ENCODE results near the gene PCK2. TPM values are rescaled to one million over a fixed set of nuclear protein-coding genes. Genes with fewer than 3 reads are reported as not detected.
"Not testable (repeated sequence)": the region's sequence is repeated elsewhere in the genome, so short reads cannot be mapped to it uniquely, and the experiment has no call there.

The PCK2 gene
- total RNA-seq, 2 donors from 2014 or later = 1.8 to 10.7 TPM

DNA sequence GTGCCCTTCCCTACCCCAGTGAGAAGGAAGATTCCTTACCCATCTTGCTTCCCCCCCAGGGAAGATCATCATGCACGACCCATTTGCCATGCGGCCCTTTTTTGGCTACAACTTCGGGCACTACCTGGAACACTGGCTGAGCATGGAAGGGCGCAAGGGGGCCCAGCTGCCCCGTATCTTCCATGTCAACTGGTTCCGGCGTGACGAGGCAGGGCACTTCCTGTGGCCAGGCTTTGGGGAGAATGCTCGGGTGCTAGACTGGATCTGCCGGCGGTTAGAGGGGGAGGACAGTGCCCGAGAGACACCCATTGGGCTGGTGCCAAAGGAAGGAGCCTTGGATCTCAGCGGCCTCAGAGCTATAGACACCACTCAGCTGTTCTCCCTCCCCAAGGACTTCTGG, 9.3 kb downstream of the PCK2 start:
- Histone ChIP-seq H3K36me3 (no peaks in the 10 kb centered on the region), H3K9me3 (no peaks in the 10 kb centered on the region), H3K27ac (no peak overlapping the region), H3K4me3 (no peak overlapping the region), H3K27me3 (no peaks in the 10 kb centered on the region), H3K4me1 (no peaks in the 10 kb centered on the region)
- no peak for DNase-seq (ENCODE audit: low spot score)
- TF ChIP-seq, protein P1, sequence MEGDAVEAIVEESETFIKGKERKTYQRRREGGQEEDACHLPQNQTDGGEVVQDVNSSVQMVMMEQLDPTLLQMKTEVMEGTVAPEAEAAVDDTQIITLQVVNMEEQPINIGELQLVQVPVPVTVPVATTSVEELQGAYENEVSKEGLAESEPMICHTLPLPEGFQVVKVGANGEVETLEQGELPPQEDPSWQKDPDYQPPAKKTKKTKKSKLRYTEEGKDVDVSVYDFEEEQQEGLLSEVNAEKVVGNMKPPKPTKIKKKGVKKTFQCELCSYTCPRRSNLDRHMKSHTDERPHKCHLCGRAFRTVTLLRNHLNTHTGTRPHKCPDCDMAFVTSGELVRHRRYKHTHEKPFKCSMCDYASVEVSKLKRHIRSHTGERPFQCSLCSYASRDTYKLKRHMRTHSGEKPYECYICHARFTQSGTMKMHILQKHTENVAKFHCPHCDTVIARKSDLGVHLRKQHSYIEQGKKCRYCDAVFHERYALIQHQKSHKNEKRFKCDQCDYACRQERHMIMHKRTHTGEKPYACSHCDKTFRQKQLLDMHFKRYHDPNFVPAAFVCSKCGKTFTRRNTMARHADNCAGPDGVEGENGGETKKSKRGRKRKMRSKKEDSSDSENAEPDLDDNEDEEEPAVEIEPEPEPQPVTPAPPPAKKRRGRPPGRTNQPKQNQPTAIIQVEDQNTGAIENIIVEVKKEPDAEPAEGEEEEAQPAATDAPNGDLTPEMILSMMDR (IDR thresholded peaks at IDR 0.05) = no peak

DNA sequence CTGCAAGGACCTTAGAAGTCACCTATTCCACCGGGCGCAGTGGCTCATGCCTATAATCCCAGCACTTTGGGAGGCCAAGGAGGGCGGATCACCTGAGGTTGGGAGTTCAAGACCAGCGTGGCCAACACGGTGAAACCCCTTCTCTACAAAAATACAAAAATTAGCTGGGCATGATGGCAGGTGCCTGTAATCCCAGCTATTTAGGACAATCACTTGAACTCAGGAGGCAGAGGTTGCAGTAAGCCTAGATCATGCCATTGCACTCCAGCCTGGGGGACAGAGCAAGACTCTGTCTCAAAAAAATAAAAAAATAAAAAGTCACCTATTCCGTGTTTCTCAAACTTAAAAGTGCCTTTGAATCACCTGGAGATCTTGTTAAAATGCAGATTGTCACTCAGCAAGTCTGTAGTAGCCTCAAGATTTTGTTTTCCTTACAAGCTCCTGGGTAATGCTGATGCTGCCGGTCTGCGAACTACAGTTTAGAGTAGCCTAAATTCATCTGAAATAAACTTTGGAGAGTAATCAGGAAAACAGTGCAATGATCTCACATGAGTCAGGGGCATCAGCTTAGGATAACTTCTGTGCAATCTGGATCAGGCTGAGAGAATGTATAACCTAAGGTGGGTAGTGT, 11.6 kb downstream of the PCK2 start:
- not testable (repeated sequence) for H3K36me3 ChIP-seq; H3K4me3 ChIP-seq; H3K4me1 ChIP-seq; H3K27me3 ChIP-seq; H3K9me3 ChIP-seq; DNase-seq (ENCODE audit: low spot score); H3K27ac ChIP-seq

DNA sequence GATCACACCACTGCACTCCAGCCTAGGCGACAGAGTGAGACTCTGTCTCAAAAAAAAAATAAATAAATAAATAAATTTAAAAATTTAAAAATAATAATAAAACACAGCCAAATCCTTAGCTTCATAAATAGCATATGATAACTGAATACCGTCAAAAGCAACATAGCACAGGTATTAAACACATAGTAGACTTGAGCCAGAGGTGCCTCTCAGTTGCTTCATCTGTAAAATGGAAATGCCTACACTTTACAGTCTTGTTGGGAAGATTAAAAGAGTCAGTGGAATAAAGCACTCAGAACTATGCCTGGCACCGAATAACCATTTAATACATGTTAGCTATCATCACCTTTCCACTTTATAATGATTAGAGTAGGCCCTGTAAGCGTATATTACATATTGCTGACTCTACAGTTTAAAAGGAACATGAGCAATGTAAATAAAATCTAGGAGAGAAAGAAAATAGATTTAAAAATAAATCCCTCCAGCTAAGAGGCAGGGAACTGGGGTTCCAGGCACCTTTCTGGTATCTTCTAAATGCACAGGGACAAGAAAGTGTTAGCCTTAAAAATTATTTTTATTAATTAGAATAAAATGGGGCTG, 12.7 kb downstream of the PCK2 start:
- Histone ChIP-seq H3K36me3 (no peaks in the 10 kb centered on the region), H3K27ac (no peak overlapping the region), H3K4me3 (no peak overlapping the region), H3K9me3 (no peaks in the 10 kb centered on the region), H3K27me3 (no peaks in the 10 kb centered on the region), H3K4me1 (peaks cover 0 to 7% of the 10 kb centered on the region in 2 donors)
- no peak for DNase-seq (ENCODE audit: low spot score)
- TF ChIP-seq, protein P1 (IDR thresholded peaks at IDR 0.05) = no peak

DNA sequence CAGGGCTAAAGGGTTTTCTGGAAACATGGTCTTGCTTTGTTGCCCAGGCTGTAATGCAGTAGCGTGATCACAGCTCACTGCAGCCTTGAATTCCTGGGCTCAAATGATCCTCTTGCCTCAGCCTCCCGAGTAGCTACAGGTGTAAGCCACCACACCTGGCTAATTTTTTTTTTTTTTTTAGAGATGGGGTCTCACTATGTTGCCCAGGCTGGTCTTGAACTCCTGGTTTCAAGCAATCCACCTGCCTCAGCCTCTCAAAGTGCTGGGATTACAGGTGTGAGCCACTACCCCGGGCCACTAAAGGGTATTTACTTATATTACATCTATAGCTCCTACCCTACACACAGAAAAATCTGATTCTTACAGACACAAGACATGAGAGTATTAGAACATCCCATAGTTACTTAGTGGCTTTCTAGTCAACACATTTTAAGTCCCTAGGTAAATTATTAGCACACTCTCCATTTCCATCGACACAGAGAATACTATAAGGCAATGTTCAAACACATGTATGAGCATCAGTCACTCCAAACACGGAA, 14.3 kb downstream of the PCK2 start:
- TF ChIP-seq, protein P1 (IDR thresholded peaks at IDR 0.05) = no peak
- Histone ChIP-seq H3K27ac (no peak overlapping the region), H3K27me3 (no peaks in the 10 kb centered on the region), H3K36me3 (no peaks in the 10 kb centered on the region), H3K4me1 (peaks cover 0 to 10% of the 10 kb centered on the region in 2 donors), H3K4me3 (no peak overlapping the region), H3K9me3 (no peaks in the 10 kb centered on the region)
- no peak for DNase-seq (ENCODE audit: low spot score)

DNA sequence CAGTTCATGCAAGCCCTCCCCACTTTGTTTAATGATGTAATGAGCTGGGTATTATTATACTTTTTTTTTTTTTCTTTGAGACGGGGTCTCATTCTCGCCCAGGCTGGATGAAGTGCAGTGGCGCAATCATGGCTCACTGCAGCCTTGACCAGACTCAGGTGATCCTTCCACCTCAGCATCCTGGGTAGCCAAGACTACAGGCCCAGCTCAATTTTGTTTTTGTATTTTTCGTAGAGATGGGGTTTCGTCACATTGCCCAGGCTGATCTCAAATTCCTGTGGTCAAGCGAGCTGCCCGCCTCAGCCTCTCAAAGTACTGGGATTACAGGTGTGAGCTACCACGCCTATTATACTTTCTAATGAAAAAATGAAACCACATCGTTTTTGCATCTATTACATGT, 15.9 kb downstream of the PCK2 start:
- Histone ChIP-seq H3K27ac (no peak overlapping the region), H3K9me3 (no peaks in the 10 kb centered on the region)

DNA sequence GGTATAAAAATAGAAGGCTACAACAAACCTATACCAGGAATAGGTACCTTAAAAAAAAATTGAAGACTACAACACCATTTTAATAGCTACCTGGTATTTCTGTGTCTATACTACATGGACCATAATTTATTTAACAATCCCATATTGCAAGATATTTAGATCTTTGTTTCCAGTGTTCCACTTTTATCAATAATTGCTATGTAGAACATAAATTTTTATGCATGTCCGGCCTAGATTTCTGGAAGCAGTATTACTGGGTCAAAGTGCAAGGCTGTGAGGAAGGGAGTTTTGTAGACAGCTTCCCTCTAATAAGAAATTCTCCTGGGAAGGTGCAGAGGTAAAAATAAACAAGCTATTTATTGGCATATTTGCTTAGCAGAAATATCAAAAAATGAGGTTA, 16.4 kb downstream of the PCK2 start:
- TF ChIP-seq, protein P1 (IDR thresholded peaks at IDR 0.05) = no peak

More for the DNA sequence above, 15.9 kb downstream of the PCK2 start:
- no peaks in the 10 kb centered on the region for H3K27me3 ChIP-seq
- TF ChIP-seq, protein P1 (IDR thresholded peaks at IDR 0.05) = no peak
- no peaks in the 10 kb centered on the region for H3K36me3 ChIP-seq
- DNase-seq (ENCODE audit: low spot score) = no peak
- no peak overlapping the region for H3K4me3 ChIP-seq
- H3K4me1 ChIP-seq = peaks cover 0 to 12% of the 10 kb centered on the region in 2 donors

More for the DNA sequence above, 16.4 kb downstream of the PCK2 start:
- Histone ChIP-seq H3K4me1 (peaks cover 0 to 14% of the 10 kb centered on the region in 2 donors), H3K36me3 (no peaks in the 10 kb centered on the region), H3K27me3 (no peaks in the 10 kb centered on the region), H3K9me3 (no peaks in the 10 kb centered on the region), H3K27ac (no peak overlapping the region), H3K4me3 (no peak overlapping the region)
- no peak for DNase-seq (ENCODE audit: low spot score)
